ENCODE results near the gene MKNK2. TPM values are rescaled to one million over a fixed set of nuclear protein-coding genes. Genes with fewer than 3 reads are reported as not detected.

Gene MKNK2
- polyA plus RNA-seq, 4 donors, result 41.2 to 82.1 (median 62.1) TPM

DNA sequence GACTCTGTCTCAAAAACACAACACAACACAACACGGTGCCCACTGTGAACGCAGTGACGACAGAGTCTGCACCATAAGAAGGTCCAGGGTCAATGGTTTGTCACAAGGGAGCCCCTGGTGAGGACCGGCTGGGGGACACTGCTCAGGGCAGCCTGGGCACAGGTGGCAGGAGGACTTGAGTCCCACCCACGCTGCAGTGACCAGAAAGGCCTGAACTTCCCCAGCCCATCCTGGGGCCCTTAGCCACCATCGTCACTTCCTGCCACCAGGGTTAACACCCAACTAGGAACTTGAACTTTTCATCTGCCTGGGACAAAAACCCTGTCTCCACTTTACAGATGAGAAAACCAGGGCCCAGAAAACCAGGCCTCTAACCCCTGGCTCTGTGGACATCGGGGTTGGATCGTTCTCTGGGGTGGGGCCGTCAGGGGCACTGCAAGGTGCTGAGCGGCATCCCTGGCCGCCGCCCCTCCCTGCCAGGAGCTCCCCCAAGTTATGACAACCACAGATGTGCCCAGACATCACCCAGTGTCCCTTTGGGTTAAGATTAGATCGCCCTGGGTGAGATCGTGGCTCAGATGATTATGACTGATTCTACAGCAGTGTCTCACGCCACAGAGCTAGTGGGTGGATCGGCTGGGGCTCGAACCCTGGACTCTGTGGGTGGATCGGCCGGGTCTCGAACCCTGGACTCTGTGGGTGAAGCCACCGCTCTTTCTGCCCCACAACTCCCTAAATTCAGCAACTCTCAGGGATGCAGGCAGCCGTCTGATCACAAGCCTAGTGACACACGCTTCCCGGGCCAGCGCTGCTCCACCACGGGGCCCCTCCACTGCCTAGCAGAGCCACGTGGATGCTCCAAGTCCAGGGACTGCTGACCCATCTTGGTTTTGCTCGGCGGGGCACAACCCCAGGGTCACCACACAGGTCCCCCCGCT, 31.1 kb upstream of the MKNK2 start:
- DNase-seq (ENCODE audit: low read depth in 4 of 4, low spot score in 3 of 4), result no peak

DNA sequence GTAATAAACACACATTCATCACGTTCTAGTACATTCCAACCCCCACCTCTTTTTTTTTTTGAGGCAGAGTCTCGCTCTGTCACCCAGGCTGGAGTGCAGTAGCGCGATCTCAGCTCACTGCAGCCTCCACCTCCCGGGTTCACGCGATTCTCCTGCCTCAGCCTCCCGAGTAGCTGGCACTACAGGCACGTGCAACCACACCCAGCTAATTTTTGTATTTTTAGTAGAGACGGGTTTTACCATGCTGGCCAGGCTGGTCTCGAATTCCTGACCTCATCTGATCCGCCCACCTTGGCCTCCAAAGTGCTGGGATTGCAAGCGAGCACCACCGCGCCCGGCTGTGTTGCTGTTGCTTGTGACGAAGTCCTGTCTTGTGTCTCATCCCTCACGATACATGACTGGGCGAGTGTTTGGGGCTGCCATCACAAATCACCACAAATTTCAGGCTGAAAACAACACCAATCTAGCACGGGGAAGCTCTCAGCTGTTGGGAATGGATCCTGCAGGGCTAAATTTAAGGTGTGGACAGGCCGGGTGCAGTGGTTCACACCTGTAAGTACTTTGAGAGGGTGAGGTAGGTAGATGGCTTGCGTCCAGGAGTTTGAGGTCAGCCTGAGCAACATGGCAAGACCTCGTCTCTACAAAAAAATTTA, 29.4 kb upstream of the MKNK2 start:
- DNase-seq (ENCODE audit: low read depth in 4 of 4, low spot score in 3 of 4), result no peak

DNA sequence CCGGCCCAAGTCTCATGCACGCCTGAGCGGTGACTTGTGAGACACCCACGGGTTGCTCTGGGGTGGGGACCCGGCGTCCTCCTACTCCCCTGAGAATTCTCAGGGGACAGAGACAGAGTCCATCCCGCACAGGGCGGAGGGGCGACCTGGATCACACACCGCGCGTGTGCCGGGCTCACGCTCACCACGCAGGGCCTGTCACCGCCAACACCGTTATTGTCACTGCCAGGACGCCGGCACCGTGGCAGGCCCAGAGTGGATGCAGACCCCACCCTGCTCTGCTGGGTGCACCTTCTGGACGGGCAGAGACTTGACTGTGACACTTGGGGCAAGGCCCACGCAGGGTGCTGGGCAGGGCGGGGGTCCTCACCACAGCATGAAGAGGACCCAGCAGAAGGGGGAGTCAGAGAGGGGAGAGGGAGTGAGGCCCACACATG, 28.8 kb upstream of the MKNK2 start:
- no peak for DNase-seq (ENCODE audit: low read depth in 4 of 4, low spot score in 3 of 4)

DNA sequence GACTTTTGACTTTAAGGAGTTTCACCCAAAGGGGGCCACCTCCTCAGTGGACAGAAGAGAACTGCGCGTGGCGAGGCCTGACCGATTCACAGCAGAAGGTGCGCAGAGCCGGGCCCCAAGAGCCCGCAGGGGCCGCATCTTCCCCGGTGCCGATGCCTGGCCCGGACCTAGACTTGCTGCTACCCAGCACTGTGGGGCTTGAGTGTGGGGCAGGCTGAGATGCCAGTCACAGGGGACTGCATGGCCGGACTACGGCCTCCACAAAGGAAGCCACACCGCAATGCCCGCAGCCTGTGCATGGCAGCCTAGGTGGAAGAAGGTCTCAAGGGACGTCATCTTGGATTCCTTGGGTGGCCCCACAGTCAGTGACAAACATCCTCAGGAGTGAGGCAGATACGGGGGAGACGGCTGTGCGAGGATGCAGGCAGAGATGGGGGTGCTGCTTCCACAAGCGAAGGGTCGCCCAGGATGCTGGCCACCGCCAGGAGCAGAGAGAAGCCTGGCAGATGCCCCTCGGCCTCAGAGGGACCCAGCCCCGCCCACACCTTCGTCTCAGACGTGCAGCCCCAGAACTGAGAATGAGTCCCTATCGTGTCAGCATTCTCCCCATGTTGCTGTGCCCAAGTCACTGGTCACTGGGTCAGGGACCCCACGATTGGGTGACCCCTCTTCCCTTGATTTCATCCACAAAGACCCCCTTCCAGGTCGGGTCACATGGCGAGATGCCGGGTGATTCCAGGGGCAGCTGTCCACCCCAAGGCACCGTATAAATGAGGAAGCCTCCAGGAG, 28.2 kb upstream of the MKNK2 start:
- DNase-seq (ENCODE audit: low read depth in 4 of 4, low spot score in 3 of 4), result no peak

DNA sequence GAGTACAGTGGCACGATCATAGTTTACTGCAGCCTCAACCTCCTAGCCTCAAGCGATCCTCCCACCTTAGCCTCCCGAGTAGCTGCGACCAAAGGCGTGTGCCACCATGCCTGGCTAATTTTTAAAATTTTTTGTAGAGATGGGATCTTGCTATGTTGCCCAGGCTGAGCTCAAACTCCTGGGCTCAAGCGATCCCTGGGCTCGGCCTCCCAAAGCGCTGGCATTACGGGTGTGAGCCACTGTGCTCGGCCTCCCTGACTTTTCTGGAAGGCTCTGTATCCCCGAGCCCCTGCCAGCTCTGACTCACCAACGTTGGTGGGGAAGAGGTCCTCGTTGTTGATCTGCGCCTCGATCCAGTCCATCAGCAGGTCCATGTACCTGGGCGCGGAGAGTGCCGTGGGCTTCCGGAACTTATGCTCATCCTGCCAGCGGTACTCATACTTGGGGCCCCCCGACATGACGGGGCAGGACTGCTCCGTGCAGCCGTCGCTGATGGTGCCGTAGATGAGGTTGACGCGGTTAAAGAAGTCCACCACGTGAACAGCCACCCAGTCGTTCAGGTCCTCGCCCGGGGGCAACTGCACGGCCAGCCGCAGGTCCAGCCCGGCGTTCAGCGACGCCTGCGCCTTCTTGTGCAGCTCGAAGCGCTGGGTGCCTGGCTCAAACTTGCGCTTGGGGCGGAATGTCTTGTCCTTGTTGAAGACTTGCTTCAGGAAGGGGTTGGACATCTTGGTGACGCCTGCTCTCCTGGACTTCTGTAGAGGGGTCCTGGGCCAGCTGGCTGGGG, 27.0 kb upstream of the MKNK2 start:
- DNase-seq (ENCODE audit: low read depth in 4 of 4, low spot score in 3 of 4), result no peak

DNA sequence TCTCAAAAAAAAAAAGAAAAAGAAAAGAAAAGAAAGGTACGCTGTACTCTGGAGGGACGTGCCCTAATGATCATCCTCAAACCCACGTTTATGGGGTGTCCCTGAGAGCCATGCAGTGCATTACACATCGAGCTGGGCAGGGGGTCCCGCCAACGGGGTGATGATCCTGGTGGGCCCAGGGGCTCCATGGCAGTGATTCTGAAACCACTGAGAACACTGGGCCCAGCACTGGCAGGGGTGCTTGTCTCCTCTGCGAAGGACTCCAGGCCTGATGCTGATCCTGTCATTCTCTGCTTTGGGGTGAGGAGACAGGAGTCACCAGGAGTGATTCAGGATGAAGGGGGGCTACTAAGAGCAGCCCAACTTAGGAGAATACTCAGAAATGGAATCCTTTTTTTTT, 26.4 kb upstream of the MKNK2 start:
- no peak for DNase-seq (ENCODE audit: low read depth in 4 of 4, low spot score in 3 of 4)

DNA sequence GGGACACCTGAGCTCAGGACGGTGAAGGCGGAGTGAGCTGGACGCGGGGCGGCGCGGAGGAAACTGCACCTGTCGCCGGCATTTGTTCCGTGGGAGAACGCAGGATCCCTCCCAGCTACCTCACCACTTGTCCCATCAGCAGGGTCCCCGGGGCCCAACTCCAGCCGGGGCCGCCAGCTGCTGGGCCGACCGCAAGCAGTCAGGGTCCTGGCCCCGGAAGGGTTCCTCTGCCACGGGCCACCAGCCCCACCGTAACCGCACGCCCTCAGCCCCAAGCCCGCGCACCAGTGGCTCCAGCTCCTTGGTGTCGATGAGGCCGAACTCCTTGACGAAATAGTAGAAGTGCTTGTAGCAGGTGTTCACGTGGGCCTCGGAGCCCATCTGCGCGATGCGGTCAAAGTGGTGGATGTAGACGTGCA, 25.5 kb upstream of the MKNK2 start:
- DNase-seq (ENCODE audit: low read depth in 4 of 4, low spot score in 3 of 4), result no peak

DNA sequence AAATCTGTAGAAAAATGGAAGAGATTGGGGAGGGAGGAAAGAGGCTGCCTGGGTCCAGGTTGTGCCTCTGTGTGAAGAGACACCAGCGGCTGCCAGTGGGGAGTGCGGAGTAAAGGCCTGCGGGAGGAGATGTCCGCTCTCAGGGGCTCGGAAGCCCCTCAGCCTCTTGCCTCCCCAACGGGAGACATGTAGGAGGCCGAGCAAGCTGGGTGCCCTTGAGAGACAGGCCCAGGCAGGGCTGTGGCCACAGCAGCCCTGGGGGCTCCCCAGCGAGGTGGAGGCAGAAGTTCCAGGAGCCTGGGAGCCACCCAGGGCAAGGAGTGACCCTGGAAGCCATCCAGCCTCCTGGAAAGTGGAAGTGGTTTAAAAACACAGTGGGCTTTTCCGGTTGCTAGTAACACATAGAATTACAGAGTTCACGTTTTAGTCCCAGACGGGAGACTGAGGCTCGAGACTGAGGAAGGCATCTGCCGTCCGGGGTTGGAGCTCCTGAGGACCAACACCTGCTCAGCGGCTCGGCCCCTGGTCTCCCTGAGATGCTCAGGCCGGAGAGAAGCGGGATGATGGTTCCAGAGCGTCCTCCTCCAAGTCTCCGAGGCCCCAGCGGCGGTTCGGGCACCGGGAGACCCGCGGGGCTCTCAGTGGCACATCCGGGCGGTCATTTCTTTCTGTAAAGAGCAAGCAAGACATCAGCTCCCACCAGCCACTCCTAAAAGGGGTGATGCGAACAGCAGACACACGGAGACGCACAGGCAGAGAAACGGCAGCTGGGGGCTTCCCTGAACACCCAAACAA, 21.9 kb upstream of the MKNK2 start:
- no peak for DNase-seq (ENCODE audit: low read depth in 4 of 4, low spot score in 3 of 4)

DNA sequence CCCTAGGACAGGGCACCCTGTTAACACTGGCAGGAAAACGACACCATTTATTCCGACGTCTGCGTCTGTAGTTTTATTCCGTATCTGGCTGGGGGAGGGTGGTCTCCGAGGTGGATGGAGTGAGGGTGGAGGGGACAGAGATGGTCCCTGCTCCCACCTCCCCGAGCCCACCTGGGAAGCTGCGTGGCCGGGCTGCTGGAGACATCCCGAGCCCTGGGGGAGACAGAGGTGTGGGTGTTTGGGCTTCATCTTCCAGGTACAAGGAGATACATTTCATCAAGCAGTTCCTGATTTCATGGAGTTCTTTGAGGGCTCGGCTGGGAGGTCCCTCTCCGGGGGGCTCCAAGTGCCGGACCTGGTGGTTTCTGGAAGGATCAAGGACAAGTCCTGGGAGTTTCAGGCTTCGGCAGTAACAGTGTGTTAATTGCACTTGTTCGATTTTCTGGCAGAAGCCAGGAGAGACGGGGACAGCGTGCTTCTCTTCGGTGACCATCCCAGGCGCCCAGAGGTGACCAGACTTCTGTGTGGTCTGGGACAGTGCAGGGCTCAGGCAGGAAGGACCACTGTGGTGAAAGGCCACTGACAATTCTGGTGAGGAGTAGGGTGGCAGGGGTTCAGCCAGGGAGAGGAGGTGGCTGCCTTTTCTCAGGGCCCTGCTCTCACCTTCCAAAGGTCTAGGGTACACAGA, 20.1 kb upstream of the MKNK2 start:
- DNase-seq (ENCODE audit: low read depth in 4 of 4, low spot score in 3 of 4), result no peak

DNA sequence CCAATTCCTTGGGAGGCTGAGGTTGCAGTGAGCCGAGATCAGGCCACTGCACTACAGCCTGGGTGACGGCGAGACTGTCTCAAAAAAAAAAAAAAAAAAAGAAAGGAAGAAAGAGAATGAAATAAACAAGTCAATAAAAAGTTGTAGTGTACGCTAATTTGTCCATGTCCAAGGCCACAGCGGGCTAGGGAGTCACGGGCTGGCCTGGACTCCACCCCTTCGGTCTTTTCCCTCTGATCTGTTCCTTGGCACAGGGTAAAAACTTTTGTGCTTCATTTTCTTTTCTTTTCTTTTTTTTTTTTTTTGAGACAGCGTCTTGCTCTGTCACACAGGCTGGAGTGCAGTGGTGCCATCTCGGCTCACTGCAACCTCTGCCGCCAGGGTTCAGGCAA, 19.4 kb upstream of the MKNK2 start:
- DNase-seq (ENCODE audit: low read depth in 4 of 4, low spot score in 3 of 4), result no peak

DNA sequence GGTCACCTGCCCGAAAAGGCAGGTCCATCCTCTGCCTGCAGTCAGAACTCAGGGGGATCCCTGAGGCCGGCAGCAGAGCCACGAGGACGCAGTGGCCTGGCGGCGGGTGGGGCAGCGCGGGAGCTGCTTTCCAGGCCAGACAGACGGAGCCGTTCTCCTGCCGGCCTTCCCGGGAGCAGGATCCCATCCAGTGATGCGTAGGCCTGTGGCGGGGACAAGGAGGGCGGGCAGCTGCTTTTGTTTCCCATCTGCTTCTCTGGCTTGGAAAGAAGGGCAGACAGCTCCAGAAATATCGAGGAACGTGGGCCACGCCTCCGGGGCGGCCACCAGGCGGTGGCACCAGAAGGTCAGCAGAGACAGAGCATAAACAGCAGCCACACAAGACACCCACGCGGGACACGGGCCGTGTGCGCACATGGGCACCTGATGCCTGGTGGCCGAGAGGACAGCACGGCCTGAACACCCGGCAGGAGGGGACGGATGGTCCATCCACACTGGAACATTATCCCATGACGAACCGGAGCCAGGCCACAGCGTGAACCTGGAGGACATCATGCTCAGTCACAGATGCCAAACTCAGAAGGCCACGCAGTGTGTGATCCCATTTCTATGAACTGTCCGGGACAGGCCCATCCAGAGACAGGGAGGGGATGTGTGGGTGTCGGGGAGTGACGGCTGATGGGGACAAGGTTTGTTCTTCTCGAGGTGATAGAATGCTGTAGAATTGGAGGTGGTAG, 13.9 kb upstream of the MKNK2 start:
- DNase-seq (ENCODE audit: low read depth in 4 of 4, low spot score in 3 of 4), result no peak

DNA sequence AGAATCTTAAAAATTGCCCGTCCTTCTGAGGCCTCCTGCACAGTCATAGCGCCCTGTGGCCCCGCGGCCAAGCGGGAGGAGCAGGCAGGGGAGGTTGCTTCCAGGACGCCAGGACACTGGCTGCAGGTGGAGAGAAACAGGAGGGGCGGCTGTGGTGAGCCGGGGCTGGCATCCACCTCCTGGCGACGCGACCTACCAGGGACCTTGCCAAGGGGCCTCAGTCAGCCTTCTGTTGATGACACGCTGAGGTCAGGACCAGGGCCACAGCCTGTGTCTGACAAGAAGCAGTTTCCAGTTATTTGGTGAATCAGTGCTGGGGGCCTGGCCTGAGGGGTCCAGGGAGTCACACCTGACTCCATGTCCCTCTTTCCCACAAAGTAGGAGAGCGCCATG, 13.3 kb upstream of the MKNK2 start:
- no peak for DNase-seq (ENCODE audit: low read depth in 4 of 4, low spot score in 3 of 4)

DNA sequence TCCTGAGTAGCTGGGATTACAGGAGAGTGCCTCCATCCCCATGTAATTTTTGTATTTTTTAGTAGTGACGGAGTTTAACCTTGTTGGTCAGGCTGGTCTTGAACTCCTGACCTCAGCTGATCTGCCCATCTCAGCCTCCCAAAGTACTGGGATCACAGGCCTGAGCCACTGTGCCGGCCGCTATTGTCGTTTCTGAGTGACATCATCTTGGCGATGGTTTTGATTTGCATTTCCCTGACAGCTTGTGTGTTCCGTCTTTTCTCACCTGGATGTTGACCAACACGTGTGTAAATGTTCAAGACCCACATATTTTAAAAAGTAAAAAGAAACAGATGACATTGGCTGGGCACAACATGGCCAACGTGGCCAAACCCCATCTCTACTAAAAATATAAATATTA, 12.8 kb upstream of the MKNK2 start:
- DNase-seq (ENCODE audit: low read depth in 4 of 4, low spot score in 3 of 4), result no peak

DNA sequence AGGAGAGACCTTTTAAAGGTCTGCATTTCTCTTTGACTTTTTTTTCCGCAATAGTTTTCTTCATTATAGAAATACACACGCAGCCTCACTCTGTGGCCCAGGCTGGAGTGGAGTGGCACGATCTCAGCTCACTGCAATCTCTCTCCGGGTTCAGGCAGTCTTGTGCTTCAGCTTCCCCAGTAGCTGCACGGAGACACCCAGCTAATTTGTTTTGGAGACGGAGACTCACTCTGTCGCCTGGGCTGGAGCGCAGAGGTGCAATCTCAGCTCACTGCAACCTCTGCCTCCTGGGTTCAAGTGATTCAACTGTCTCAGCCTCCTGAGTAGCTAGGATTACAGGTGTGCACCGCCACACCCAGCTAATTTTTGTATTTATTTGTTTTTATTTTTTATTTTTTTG, 11.7 kb upstream of the MKNK2 start:
- DNase-seq (ENCODE audit: low read depth in 4 of 4, low spot score in 3 of 4), result no peak

DNA sequence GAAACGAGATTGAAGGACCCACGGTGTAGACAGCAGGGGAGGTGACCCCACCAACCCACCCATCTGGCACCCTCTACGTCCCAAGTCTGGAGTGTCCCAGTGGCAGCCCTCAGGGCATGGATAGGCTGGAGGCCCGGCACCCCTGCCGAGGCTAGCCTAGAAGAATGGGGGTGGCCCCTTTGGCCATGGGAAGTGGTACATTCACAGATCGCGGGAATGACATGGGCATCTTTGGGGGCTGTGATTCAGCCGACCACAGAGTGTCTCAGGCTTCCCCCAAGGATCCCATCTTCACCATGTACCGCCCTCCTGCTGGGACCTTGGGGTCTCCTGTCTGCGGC, 11.3 kb upstream of the MKNK2 start:
- no peak for DNase-seq (ENCODE audit: low read depth in 4 of 4, low spot score in 3 of 4)

DNA sequence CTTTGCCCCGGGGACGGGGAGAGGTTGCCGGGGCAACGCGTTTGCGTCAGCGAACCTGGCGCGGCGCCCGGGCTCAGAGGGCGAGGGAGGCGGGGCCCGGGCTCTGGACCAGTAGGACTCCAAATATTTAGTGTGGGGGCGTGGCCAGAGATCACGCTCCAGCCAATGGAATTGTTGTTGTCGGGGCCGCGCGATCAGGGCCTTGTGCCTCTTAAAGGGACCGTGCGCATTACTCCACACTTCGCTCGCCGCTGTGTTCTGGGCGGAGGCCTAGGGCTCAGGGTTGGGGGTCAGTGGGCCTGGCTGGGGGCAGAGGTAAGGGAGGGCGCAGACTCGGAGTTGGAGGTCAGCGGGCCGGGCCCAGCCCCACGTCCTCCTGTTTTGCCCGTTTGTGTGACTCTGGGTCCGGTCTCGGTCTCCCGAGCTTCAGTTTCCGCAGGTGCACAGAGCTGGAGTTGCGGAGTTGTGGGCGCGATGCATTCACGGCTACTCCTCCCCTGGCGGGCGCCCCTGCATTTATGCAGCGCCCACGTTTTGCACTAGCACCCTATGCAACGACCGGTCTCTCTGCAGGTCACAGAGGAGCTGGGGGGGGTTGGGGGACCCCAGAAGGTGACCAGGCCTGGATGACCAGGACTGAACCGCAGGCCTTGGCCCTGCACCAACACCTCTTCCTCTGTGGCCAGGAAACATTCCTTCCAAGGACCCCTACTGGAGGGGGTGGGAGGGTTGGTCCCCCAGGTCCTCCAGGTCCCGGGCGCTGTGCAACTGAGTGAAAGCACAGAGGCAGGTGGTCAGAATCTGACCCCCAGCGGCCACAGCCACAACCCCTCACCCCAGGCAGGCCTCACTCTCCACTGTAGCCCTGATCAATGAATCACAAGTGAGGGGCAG, 10.7 kb upstream of the MKNK2 start:
- DNase-seq (ENCODE audit: low read depth in 4 of 4, low spot score in 3 of 4), result peak; percentile 92 to 96 (median 96)

DNA sequence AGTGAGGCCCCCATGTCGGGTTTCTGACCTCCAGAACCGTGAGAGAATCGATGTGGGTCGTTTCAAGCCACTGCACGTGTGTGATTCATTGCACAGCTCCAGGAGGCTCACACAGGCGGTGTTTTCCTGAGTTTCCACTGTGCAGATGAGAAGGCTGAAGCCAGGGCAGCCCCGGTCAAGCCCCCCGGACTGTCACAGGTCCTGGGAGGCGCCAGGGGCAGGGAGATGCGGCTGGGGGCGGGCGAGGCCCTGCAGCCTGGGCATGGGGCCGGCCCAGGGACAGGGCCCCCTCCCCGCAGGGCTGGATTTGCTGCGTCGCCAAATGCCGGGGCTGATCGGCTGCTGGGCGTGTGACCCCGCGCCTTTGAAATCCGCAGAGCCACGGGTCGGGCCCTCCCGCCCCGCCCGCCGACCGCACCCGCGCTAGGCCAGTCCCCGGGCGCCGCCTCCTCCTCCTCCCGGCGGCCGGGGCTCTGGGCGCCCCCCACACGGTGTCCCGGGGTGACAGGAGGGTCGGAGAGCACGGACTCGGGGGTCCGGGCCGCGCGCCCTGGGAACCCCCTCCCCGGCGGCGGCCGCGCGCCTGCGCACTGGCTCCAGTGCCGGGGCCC, 9.9 kb upstream of the MKNK2 start:
- no peak for DNase-seq (ENCODE audit: low read depth in 4 of 4, low spot score in 3 of 4)
